Ovary (tissue), 3 donors: ENCODE measurements around the gene IPPK.

Experiments
- POLR2A ChIP-seq: fragments of 450-650 bp; IDR thresholded peaks from one replicate; pipeline ENCODE4 v1.6.1; 2017; ENCODE audit warnings: antibody characterized with exemption, mild to moderate bottlenecking, moderate library complexity
- TF ChIP-seq, protein P1 (sequence below), 3 donors: fragments of 450-650 bp in 2 of 3; fragments of 200-600 bp in 1 of 3; IDR thresholded peaks; one replicate each; pipeline versions ENCODE4 v1.5.1 to v1.8.0; 2016 to 2022; ENCODE audit warnings: antibody characterized with exemption in 3 of 3, mild to moderate bottlenecking in 1 of 3
- donor health status: DM: no; HTN: no; CAD: no.

DNA sequence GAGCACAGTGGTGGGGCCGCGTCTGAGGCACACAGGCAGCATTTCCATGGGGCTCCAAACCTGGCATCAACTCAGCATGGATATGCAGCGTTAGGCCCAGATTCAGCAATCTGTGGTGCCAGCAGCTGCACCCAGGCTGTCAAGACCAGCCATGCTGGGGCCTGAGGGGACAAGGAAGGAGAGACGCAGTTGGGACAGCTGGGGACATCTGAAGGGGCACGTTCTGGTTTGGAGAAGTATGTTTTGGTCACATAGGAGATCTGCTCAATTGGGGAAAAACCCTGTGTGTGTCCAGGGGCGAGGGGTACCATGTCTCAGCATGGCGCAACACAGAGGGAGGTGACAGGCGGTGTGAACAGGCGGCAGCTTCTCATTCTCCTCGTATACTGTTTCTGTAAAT lies 67.5 kb downstream of the IPPK start:
- TF ChIP-seq, protein P1, sequence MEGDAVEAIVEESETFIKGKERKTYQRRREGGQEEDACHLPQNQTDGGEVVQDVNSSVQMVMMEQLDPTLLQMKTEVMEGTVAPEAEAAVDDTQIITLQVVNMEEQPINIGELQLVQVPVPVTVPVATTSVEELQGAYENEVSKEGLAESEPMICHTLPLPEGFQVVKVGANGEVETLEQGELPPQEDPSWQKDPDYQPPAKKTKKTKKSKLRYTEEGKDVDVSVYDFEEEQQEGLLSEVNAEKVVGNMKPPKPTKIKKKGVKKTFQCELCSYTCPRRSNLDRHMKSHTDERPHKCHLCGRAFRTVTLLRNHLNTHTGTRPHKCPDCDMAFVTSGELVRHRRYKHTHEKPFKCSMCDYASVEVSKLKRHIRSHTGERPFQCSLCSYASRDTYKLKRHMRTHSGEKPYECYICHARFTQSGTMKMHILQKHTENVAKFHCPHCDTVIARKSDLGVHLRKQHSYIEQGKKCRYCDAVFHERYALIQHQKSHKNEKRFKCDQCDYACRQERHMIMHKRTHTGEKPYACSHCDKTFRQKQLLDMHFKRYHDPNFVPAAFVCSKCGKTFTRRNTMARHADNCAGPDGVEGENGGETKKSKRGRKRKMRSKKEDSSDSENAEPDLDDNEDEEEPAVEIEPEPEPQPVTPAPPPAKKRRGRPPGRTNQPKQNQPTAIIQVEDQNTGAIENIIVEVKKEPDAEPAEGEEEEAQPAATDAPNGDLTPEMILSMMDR (IDR thresholded peaks at IDR 0.05) = no peak
- no peak for TF ChIP-seq POLR2A
